ENCODE measurements around the gene MTIF3. TPM values are rescaled to one million over a fixed set of nuclear protein-coding genes. Genes with fewer than 3 reads are reported as not detected.

The MTIF3 gene
- total RNA-seq, 1 experiment from 2014 or later, result 41.8 TPM

DNA sequence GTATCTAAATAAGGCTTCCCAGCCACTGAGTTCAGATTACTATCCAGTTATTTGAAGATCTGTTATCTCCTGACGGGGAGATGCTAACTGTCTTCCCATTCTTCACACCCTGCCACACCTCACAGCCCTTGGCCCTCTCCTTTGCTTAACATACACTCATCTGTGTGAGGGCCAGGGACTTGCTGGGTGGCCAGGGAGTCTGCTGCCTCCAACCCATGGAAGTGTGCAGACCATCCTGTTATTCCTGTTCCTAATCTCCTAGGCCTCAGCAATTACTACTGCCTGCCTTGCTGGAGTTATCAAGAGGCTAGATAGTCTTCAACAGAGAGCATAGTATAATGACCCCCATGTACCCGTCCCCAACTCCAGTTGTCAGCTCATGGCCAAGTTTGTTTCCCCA is 62.1 kb downstream of the MTIF3 start:
- Mint-ChIP-seq H3K9me3 (ENCODE audit: unreplicated experiment) (no peaks in the 10 kb centered on the region), H3K36me3 (ENCODE audit: insufficient read depth, unreplicated experiment) (no peaks in the 10 kb centered on the region), H3K27ac (ENCODE audit: unreplicated experiment) (no peak overlapping the region), H3K27me3 (ENCODE audit: insufficient read depth, unreplicated experiment) (no peaks in the 10 kb centered on the region), H3K4me3 (ENCODE audit: unreplicated experiment) (no peak overlapping the region), H3K4me1 (ENCODE audit: low read depth, unreplicated experiment) (peaks cover 22% of the 10 kb centered on the region)
- no peaks in the 10 kb centered on the region for H3K36me3 ChIP-seq (ENCODE audit: control insufficient read depth, insufficient read depth, low read length)
- H3K27me3 ChIP-seq (replicated peaks; ENCODE audit: control insufficient read depth, insufficient read depth, low read length), result no peaks in the 10 kb centered on the region
- TF ChIP-seq, protein P1, sequence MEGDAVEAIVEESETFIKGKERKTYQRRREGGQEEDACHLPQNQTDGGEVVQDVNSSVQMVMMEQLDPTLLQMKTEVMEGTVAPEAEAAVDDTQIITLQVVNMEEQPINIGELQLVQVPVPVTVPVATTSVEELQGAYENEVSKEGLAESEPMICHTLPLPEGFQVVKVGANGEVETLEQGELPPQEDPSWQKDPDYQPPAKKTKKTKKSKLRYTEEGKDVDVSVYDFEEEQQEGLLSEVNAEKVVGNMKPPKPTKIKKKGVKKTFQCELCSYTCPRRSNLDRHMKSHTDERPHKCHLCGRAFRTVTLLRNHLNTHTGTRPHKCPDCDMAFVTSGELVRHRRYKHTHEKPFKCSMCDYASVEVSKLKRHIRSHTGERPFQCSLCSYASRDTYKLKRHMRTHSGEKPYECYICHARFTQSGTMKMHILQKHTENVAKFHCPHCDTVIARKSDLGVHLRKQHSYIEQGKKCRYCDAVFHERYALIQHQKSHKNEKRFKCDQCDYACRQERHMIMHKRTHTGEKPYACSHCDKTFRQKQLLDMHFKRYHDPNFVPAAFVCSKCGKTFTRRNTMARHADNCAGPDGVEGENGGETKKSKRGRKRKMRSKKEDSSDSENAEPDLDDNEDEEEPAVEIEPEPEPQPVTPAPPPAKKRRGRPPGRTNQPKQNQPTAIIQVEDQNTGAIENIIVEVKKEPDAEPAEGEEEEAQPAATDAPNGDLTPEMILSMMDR (IDR thresholded peaks at IDR 0.05; ENCODE audit: insufficient read depth in 1 of 2, low read depth in 1 of 2, low read length in 1 of 2, severe bottlenecking in 1 of 2, unreplicated experiment in 1 of 2), result no peak
- ChIA-PET CTCF (interaction anchor here (0.6 kb wide), 1 partner anchor 1081 kb away, joined by 3 read pairs; no protein-coding TSS in a partner anchor), POLR2A (no interaction called here)
- no peak overlapping the region for H3K4me3 ChIP-seq (ENCODE audit: low read depth, low read length)
- intact Hi-C loops (cut with micrococcal nuclease; ENCODE audit: unreplicated experiment), result no loop called here
- no TSS peak for BruUV-seq (replicated peaks)
- H3K9me3 ChIP-seq, result no peaks in the 10 kb centered on the region
- H3K4me1 ChIP-seq, result peaks cover 10% of the 10 kb centered on the region; the same call in 1 of the 2 replicates
- DNase-seq, result peak; percentile 64 to 73

Other genes starting within 250 kb of the MTIF3 start
- gene RPL21, start 199.0 kb downstream of the MTIF3 start, total RNA-seq (2022), result 1,158 and 1,201 TPM in 2 replicates
- 18.8 and 21.0 TPM in 2 replicates for gene RASL11A, start 179.7 kb downstream of the MTIF3 start, total RNA-seq (2022)
- 132 and 141 TPM in 2 replicates for gene GTF3A, start 25.9 kb downstream of the MTIF3 start, total RNA-seq (2022)
- gene LNX2, start 170.0 kb upstream of the MTIF3 start, total RNA-seq (2022), result 23.8 and 24.4 TPM in 2 replicates
- gene POLR1D, start 171.3 kb upstream of the MTIF3 start, total RNA-seq (2022), result 198 and 201 TPM in 2 replicates

All from Caco-2 (cell line).